ENCODE measurements around the gene KANSL2.

GRCh38 chr12:48613321-48613720 lies 68.7 kb downstream of the KANSL2 start:
- no peak for TF ChIP-seq JUN (IDR thresholded peaks at IDR 0.05; ENCODE audit: borderline replicate concordance, insufficient read depth, insufficient read length, low read depth)
- TF ChIP-seq, protein P1, sequence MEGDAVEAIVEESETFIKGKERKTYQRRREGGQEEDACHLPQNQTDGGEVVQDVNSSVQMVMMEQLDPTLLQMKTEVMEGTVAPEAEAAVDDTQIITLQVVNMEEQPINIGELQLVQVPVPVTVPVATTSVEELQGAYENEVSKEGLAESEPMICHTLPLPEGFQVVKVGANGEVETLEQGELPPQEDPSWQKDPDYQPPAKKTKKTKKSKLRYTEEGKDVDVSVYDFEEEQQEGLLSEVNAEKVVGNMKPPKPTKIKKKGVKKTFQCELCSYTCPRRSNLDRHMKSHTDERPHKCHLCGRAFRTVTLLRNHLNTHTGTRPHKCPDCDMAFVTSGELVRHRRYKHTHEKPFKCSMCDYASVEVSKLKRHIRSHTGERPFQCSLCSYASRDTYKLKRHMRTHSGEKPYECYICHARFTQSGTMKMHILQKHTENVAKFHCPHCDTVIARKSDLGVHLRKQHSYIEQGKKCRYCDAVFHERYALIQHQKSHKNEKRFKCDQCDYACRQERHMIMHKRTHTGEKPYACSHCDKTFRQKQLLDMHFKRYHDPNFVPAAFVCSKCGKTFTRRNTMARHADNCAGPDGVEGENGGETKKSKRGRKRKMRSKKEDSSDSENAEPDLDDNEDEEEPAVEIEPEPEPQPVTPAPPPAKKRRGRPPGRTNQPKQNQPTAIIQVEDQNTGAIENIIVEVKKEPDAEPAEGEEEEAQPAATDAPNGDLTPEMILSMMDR (IDR thresholded peaks at IDR 0.05; ENCODE audit: extremely low read depth in 1 of 2, insufficient read depth in 1 of 2, low read depth in 1 of 2, low read length in 2 of 2): no peak
- TF ChIP-seq POLR2A (IDR thresholded peaks at IDR 0.05; ENCODE audit: low read depth, low read length): no peak
- TF ChIP-seq MAX (IDR thresholded peaks at IDR 0.05; ENCODE audit: insufficient read depth, insufficient read length): no peak
- no peak for TF ChIP-seq POLR2AphosphoS5 (IDR thresholded peaks at IDR 0.05; ENCODE audit: insufficient read depth, low read depth, low read length)
- no peak for TF ChIP-seq EZH2 (IDR thresholded peaks at IDR 0.05; ENCODE audit: borderline replicate concordance, low read depth, low read length, severe bottlenecking)
- no peak for TF ChIP-seq FOS (IDR thresholded peaks at IDR 0.05; ENCODE audit: borderline replicate concordance, insufficient read depth, low read length)
